ENCODE measurements around the gene CD63.

CD63 gene

DNA sequence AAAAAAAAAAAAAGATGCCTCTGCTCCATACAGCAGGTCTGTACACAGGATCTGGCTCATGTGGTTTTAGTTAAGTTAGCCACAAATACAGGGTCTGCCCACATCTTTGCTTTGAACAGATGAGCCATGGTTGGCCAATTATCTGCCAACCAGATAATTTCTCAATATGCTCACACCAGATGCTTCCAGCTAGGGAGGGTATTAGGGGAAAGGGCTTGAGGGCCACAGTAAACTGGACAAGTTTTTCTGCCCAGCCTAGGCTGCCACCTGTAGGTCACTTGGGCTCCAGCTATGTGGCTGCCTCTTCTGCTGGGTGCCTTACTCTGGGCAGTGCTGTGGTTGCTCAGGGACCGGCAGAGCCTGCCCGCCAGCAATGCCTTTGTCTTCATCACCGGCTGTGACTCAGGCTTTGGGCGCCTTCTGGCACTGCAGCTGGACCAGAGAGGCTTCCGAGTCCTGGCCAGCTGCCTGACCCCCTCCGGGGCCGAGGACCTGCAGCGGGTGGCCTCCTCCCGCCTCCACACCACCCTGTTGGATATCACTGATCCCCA, 7.8 kb downstream of the CD63 start:
- DNase-seq = peak; percentile 83 to 87

DNA sequence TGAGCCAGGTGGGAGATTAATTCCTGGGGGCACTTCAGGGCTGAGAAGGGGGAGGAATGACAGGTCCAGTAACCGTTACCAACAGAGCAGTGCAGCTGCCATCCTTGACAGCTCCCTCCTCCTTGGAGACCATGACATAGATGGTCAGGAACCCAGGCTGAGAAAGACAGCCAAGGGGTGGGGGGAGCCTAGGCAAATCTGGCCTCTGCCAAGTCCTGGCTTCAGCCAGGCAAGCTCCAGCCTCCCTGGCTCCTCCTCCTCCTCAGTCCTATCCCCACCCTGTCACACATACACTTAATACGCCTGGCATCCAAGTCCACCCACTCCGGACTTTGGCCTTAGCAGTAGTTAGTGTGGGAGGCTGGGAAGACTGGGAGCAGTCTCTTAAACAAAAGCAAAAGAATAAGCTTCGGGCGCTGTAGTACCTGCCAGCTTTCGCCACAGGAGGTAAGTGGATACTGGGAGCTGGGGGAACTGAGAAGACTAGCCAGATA, 8.7 kb downstream of the CD63 start, which contains the start of gene RDH5:
Gene RDH5 (plus strand): TSS at position 323 of the 494 bp plus-strand sequence. CDS start 792 bp downstream, outside the sequence.
- DNase-seq = no peak

DNA sequence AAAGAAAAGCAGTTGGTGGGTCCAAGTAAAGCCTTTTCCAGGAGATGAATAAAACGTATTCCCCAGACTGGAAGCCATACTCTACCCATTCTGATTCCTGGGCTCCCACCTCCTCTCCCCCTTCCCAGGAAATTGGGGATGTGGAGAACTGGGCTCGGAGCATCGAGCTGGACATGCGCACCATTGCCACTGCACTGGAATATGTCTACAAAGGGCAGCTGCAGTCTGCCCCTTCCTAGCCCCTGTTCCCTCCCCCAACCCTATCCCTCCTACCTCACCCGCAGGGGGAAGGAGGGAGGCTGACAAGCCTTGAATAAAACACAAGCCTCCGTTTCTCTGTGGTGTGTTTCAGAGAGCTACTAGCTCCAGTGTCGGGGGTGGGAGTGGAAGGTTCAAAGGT, 9.4 kb downstream of the CD63 start:
- DNase-seq = no peak

DNA sequence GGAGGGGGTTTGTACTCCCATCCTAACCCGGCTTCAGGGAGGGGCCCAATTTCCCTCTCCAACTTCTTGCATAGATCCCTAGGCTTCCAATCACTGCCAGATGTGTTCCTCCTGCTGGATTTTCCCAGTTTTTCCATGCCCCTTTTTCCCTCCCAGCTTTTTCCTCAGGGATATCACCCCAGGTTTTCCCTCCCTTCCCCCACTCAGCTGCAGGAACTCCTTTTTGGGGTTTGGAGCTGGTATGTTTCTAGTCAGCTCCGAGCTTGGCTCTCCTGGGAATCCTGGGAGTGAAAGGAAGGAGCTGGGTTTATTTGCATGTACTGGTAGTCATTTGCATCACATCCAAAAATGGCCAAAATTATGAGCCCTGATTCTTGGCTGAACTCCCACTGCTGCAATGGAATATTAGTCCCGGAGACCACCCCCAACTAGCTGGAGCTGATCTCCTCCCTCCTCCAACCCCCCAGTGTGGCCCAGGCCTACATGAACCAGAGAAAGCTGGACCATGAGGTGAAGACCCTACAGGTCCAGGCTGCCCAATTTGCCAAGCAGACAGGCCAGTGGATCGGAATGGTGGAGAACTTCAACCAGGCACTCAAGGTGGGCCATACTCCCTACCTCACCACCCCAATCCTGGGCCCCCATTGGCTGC, 10.1 kb downstream of the CD63 start:
- DNase-seq = no peak

DNA sequence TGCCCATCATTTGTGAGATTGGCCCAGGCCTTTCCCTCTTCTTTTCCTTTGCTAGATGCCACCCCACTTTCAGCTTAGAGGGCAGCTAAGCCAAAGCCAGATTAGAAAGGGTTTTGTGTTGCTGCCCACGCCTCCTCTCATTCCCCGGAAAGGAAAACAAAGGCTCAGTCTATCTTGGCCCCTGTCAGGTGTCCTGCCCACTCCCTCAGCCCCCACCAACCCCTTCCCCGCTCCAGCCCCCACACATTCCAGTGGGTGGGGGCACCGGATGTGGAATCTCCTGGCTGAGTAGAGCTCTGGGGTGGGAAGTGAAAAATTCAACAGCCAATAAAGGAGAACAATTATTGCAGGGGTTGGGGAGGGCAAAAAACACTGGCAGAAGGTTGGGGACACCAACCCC, 10.8 kb downstream of the CD63 start:
- DNase-seq = no peak

DNA sequence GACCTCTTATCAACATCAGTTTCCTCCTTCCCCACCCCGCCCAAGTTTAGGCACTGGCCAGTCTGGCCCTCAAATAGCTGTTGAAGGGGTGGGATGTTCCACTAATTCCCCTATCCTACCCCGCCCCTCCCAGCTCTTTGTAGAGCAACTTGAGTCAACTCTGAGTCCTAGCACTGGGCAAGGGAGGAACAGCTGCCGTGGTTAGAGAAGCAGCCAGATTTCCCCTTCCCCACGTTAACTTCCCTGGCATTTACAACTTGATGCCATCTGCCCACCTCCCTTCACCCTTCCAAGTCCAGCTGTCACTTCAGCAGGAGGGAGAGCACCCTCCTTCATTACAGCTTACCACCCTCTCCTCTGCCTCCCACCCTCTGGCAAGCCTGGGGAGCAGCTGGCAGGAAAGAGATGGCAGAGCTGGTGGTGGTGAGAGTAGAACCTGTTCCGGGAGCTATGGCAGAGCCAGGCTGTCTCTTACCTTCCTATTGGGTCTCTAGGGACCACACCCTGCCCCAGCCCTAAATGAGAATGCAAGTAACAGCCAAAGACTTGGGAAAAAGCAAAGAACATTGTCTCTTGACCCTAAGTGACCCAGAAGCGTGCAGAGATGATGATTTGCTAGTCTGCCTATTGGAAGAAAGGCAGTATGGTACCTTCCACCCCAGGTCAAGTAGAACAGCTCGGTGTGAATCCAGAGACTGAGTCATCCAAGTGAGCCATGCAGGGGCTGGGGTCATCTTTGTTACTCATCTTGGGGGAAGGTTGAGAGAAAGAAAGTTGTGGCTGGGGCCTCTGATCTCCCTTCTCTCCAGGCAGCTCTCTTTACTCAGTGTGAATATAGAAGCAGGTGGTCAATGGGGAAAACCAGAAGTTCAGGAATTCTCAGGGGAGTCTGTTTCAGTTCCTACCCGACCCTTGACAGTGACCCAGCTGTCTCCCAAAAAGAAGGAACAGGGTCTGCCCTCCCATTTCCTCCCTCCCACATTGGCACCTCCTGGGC, 11.5 kb downstream of the CD63 start:
- peak in 1 of 2 donors; percentile 27 for DNase-seq

DNA sequence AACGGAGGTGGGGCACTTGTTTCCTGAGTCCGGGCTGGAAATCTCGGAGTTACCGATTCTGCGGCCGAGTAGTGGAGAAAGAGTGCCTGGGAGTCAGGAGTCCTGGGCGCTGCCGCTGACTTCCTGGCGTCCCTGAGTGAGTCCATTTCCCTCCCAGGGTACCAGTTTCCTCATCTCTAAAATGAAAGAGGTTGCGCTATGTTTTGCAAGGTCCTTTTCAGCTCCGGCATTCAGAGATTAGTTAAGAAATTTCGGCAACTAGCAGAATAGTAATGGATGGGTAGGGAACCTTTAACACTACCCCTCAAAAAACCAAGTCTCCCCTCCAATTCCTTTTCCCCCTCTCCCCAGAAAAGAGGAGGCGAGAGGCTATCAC, 12.2 kb downstream of the CD63 start:
- DNase-seq = peak; percentile 40 to 55

DNA sequence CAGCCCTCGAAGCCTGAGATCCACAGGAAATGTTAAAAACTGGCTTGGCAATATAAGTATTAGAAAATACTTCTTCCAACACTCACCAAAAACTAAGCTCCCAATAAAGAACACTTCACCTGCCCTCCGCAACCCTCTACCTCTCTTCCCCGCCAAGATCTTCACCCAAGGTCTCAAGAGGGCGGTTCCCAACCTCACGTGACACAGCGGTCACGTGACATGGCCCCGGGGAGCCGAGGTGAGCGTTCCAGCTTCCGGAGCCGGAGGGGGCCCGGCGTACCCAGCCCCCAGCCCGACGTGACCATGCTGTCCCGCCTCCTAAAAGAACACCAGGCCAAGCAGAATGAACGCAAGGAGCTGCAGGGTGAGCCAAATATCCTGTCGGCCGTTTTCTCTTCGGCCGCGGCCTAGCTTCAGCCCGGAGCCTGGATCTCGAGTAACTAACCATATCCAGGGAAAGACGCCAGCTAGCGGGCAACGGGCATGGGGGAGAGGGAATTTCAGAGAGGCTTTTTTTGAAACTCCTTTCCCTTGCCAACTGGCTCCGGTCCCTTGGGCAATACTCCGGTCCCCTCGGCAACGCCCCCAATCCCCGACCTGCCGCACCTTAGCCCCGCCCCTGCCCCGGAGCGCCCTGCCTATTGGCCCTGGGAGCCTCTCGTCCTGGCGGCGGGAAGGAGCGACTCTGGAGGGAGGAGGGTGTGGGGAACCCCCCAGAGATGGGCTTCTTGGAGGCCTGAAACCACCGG, 12.8 kb downstream of the CD63 start, which contains the start of gene BLOC1S1:
Gene BLOC1S1 (plus strand): TSS at position 214 of the 749 bp plus-strand sequence. CDS start 6 bp downstream, at position 220.
- peak; percentile 67 to 80 for DNase-seq

DNA sequence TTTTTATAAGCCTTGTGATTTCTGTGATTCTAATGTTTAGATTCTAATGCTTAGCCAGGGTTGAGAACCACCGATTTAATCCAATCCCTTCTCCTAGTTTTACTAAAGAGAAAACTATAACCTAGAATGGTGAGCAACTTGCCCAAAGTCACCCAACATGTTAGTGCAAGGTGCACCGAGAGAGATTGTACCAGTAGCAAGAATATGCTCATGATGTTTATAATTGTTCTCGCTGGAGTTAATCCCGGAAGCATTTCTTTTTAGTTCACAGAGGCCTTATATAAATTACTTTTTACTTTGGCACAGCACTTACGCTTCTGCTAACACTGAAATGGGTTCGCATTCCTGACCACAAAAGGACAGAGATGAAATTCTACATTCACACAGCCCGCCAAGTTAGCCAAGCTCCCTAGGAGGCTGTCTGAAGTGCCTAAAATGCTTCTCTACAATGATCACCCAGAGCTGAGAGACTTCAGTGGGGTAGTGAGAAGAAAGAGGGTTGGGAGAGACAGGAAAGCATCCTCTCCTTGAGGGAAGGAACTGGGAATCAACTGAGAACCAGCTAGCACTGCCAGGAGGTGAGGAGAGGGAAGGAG, 13.5 kb downstream of the CD63 start:
- DNase-seq = no peak

DNA sequence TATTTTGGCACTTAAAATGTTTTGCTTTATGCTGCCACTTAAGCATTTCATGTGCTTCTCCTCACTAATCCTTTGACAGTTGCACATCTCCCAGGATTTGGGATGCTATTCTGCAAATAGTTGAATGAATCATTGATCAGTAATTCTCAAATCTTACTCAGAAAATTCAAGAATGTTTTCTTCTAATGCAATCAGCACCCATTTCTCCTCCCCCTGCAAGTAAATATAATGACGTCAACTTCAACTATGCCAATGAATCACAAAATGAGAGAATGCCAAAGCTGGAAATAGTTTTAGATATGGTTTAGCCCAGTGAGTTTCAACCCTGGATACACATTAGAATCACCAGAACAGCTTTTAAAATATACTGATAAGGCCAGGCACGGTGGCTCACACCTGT, 15.1 kb downstream of the CD63 start:
- DNase-seq = no peak

DNA sequence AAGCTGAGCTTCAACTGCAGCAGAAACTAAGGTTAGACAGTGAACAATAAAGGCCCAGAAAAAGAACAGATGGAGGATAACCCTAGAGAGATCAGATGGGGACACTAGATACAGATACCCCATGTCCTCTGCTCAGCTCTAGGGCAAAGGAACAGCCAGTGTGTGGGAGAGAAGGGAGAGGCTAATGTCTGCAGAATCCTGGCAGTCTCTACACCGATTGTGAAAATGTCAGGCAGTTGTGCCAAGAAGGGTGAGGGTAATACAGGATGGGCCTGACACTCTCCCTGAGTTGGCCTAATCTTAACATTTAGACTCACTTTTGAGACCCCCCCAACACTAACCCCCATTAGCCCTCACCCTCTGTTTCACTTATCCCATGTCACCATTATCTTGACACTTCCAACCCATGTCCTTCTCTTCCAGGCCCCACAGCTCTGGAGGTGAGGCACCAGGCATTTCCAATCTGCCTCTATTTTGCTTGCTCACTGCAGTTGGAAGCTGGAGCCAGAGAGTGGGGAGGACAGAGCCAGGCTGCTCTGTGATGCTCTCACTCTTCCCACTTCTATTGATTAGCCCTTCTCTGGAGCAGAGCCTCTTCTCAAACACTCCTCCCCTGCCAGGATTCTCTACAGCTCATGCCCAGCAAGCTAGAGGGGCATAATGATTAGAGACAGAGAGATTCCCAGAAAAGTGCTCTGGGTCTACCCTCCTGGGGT, 16.0 kb downstream of the CD63 start:
- no peak for DNase-seq

DNA sequence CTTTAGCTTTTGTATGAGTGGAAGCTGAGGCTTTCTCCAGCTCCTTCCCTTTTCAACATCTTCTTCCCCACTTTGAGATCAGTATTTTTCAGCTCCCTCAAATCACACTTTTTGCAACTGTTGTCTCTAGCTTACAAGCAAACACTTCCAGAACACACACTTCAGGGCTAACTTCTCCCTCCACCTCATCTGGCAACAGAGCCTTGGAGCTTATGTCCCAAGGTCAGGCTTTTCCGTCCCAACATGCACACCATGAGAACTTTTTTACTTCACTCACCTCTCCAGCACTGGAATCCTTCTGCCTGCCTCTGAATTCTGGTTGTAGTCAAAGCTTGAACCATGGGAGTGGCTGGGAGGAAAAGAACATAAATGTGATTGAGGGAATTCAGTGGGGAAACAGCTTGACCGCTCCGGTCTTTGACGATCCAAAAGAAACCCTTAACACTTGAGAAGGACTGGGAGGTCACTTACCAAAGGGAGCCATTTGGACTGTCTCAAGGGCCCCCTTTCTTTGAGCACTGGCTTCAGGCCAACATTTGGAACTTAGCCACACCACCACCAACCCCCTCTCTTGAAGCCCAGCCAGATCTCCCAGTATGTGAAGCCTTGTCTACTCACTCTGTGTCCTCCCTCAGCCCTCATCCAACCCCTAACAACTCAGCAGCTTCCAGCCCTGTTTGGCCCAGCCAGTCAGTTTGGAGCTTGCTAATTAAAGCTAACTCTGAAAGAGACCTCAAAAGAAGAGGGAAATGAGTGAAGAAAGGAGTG, 16.8 kb downstream of the CD63 start:
- no peak for DNase-seq

DNA sequence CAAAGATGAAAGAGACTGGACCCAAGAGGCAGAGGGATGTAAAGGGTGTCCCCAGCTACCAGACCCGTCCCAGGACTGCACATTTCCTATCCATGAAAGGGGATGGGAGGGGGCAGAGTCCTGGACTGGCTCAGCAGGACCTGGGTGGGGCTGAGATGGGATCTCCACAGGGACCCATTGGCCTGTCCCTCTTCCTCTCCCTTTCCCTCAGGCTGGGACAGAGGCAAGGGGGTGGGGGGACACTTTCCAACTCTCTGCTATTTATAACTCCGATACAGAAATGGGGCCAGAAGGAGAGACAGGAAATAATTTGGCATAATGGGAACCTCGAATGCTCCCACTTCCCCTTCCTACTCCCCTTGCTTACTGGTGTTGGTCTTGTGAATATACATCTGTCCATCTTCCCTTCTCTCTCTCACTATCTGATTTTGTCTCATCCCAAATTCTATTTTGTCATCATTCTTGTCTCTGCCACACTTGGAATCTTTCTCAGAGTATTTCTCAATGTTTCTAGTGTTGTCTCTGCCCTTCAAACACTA, 20.0 kb downstream of the CD63 start:
- peak; percentile 19 to 26 for DNase-seq

DNA sequence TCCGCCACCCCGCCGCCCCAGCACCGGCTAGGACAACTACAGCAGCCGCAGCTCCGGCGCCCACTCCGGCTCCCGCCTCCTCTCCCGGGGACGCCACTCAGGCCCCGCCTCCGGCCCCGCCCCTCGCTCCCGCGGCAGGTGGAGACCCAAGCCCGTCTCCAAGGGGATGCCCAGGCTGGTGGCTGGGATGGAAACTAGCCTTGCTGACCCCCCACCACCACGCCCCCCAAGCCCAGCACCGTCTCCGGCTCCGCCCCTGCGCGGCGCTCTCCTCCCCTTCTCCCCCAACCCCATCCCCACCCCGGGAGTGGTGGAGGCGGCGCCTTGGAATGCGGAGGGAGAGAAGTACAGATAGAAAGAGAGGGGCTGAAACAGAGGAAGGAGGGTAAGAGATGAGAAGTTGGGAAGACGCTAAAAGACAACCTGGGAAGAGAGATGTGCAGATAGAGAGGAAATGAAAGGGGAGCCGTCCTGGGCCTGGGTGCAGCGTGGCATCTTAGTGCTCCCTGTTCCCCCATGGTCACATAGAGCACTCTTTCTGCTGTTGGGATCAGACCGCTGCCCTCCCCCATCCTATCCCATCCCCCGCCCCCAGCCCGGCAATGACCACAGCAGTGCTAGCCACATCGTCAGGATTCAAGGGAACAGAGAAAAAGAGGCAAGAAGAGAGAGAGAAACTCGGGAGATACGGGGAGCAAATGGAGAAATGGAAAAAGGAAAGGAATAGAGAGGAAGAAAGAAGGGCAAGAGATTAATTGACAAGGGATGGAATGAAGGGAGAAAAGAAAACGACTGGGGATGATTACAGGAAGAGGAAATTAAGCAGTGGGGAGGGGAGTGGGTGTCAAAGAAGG, 20.7 kb downstream of the CD63 start, which contains the start of gene ITGA7:
Gene ITGA7 (minus strand): TSS at position 64 of the 854 bp plus-strand sequence. CDS start 222 bp downstream, outside the sequence.
- DNase-seq = no peak

DNA sequence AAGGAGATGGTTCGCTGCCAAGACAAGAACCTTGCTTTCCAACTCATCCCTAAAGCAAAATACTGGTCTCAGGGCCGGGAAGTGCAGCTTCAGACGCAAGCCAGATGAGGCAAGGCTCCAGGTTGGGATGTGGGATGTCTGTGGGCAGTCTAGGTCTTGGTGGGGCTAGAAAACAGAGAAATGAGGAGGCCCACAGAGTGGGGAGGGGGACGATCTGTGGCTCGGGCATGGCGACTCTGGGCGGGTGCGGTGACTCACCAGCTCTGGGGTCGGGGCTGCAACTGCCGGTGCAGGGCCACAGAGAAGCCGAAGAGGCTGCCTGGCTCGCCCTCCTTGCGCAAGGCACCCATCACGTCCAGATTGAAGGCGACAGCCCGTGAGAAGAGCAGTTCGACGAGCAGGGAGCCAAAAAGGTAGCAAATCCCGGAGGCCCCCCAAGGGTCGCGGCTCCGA, 21.6 kb downstream of the CD63 start:
- DNase-seq = no peak

DNA sequence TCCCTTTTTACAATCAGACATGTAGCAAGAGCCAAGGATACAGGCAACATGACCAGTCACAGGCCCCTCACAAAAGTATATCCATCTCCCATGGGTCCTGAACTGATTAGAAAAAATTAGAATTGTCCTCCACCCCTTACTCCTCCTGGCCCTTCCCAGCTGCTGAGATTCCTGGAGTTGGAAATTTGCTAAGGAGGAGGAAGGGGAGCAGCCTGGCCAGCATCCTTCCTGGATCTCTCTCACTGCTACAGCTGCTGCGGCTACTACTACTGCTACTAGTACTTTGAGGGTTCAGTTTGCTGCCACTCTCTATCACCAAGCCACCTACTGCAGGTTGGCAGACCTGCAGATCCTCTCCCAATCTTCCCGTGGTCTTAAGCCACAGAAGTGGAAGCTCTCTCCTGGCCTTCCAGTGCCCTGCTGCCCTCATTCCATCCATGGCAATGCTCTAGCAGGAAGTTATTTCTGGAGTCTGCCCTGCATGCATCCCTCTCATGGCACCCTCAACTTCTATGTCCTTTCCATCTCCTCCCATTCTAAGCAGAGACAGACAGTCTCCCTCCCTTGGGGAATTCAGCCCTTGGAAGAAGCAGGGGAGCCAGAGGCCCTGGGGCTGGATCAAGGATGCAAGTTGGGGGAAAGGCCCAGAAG, 22.1 kb downstream of the CD63 start:
- no peak for DNase-seq

DNA sequence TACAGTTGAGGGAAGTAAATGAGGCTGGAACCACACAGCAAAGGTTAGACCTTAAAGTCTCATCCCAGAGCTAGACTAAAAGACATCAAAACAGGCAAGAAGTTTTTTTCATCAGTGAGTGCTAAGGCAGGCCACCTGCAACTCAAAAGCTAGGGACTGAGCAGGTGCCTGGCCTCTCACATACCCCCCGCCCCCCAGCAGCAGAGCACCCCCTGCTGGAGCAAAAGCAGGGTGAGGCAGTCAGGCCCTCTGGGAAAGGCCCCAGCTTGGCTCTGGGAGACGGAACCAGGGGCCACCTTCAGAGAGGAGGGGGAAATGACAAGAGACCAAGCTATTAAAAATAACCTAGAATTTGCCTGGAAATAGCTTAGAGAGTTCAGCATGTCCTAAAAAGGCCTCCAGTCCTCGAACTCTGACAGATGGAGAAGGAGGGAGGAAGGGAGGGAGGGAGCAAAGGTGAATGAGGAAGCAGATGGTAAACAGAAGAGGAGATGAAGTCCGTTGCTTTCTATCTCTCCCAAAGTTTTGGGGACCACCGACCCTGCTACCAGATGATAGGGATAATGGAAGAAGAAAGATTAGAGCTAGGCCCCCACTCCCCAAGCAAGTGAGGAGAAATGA, 22.9 kb downstream of the CD63 start:
- no peak for DNase-seq

All from inflammatory macrophage (primary cell).